GM12878 (cell line): ENCODE measurements around the gene PTPRN2. TPM values are rescaled to one million over a fixed set of nuclear protein-coding genes. Genes with fewer than 3 reads are reported as not detected.
"Not testable (repeated sequence)": the region's sequence is repeated elsewhere in the genome, so short reads cannot be mapped to it uniquely, and the experiment has no call there.

Experiments used
- ATAC-seq: fragments of 200-7000 bp; cut with Tn5 transposase; 3 replicates; pipeline ENCODE4 v1.9.1; 2020; ENCODE audit warnings: mild to moderate bottlenecking, moderate library complexity
- BruUV-seq: library from RNA; stranded (reverse); fragments of 400-500 nt; replicated peaks from 2 replicates; lab custom pipeline; 2021; lab: Mats Ljungman, UMichigan
- CTCF ChIA-PET: fragments of 300-600 bp; sonication (Branson Sonifier 250); formaldehyde crosslinking; extraction: SDS; loops from one replicate; lab custom pipeline; 2021; ENCODE audit warnings: inconsistent platforms; lab: Yijun Ruan, JAX
- POLR2A ChIA-PET: fragments of 350-600 bp; formaldehyde crosslinking; extraction: SDS; loops from one replicate; lab custom pipeline; 2021; ENCODE audit warnings: inconsistent platforms; lab: Charles Lee
- RAD21 ChIA-PET: fragments of 300-600 bp; sonication (Branson Sonifier 250); formaldehyde crosslinking; loops from one replicate; lab custom pipeline; 2023; ENCODE audit warnings: antibody characterized with exemption; ENCODE audit not compliant: unreplicated experiment; lab: Charles Lee
- SMC1A ChIA-PET: fragments of 300-600 bp; sonication (Branson Sonifier 250); formaldehyde crosslinking; loops from one replicate; lab custom pipeline; 2023; ENCODE audit not compliant: unreplicated experiment, uncharacterized antibody; lab: Charles Lee
- DNase-seq: peaks from one replicate; pipeline ENCODE4 v3.0.0-alpha.2; 2011; ENCODE audit warnings: low read depth, low spot score
- FAIRE-seq: peaks from 3 replicates; lab custom pipeline; 2011; peaks lifted over from hg19 to GRCh38; lab: Jason Lieb, UNC
- H2AFZ ChIP-seq: 2 replicates; pipeline ENCODE4 v1.6.0; 2011; ENCODE audit warnings: low read depth, low read length, control low read depth; ENCODE audit not compliant: control insufficient read depth
- H3K27ac ChIP-seq: 2 replicates; pipeline ENCODE4 v1.5.1; 2011; ENCODE audit warnings: control low read depth; ENCODE audit not compliant: control insufficient read depth, insufficient read depth
- H3K27me3 ChIP-seq, 2 experiments: replicated peaks in 1 of 2; 2 replicates each; pipeline versions ENCODE4 v1.6.0 to v1.6.1; 2011; ENCODE audit warnings: low read length in 1 of 2; ENCODE audit not compliant: control insufficient read depth in 2 of 2, insufficient read depth in 2 of 2
- H3K36me3 ChIP-seq, 2 experiments: 2 replicates each; pipeline ENCODE4 v1.5.1; 2011; ENCODE audit warnings: low read length in 1 of 2; ENCODE audit not compliant: control insufficient read depth in 2 of 2, insufficient read depth in 2 of 2
- H3K4me1 ChIP-seq: 2 replicates; pipeline ENCODE4 v1.6.1; 2011; ENCODE audit warnings: mild to moderate bottlenecking, low read length, moderate library complexity, mixed read lengths; ENCODE audit not compliant: control insufficient read depth, insufficient read depth
- H3K4me2 ChIP-seq: 2 replicates; pipeline ENCODE4 v1.6.0; 2011; ENCODE audit warnings: control low read depth; ENCODE audit not compliant: control insufficient read depth, insufficient read depth
- H3K4me3 ChIP-seq: fragments of 200-600 bp; sonication (generic); 2 replicates; pipeline ENCODE4 v1.5.1; 2016
- H3K79me2 ChIP-seq: 2 replicates; pipeline ENCODE4 v1.6.0; 2011; ENCODE audit warnings: low read length; ENCODE audit not compliant: control insufficient read depth, insufficient read depth
- H3K9ac ChIP-seq: 2 replicates; pipeline ENCODE4 v1.8.0; 2011; ENCODE audit warnings: low read length, control low read depth, mixed read lengths; ENCODE audit not compliant: control insufficient read depth, insufficient read depth
- H3K9me3 ChIP-seq: replicated peaks from 3 replicates; pipeline ENCODE4 v1.5.1; 2011; ENCODE audit warnings: mild to moderate bottlenecking, low read length; ENCODE audit not compliant: control insufficient read depth, insufficient read depth
- H4K20me1 ChIP-seq: 2 replicates; pipeline ENCODE4 v1.6.0; 2011; ENCODE audit not compliant: control insufficient read depth, insufficient read depth
- ATF3 ChIP-seq: IDR thresholded peaks from 2 replicates; pipeline ENCODE4 v1.6.1; 2011; ENCODE audit warnings: low read depth, mild to moderate bottlenecking, low read length, moderate library complexity, borderline replicate concordance; ENCODE audit errors: extremely low read depth
- CHD2 ChIP-seq: IDR thresholded peaks from 2 replicates; pipeline ENCODE4 v1.6.1; 2011; ENCODE audit warnings: low read depth, low read length, improper control_type of control experiment, borderline replicate concordance
- NFYB ChIP-seq: IDR thresholded peaks from 2 replicates; pipeline ENCODE4 v1.6.1; 2011; ENCODE audit warnings: low read depth, mild to moderate bottlenecking, low read length, improper control_type of control experiment, moderate library complexity; ENCODE audit not compliant: insufficient read depth
- RELA ChIP-seq: fragments of 450-650 bp; IDR thresholded peaks from 2 replicates; pipeline ENCODE4 v1.8.0; 2014; ENCODE audit warnings: borderline replicate concordance; ENCODE audit not compliant: partially characterized antibody
- WGBS: methylation state at CpG from one replicate; pipeline ENCODE4 v1.1.6; 2016; ENCODE audit warnings: low lambda C conversion rate; ENCODE audit not compliant: insufficient replicate concordance, insufficient coverage; ENCODE audit errors: missing lambda C conversion rate; 5-methylcytosine and 5-hydroxymethylcytosine counted together
- in situ Hi-C: fragments of 300-500 bp; cut with MboI; formaldehyde crosslinking; loops from 9 replicates; pipeline ENCODE4 v1.14.3; 2018; ENCODE audit warnings: mixed read lengths
- intact Hi-C: fragments of 100-400 bp; cut with micrococcal nuclease; formaldehyde crosslinking; loops from one replicate; pipeline ENCODE4 v1.14.2; 2022; ENCODE audit not compliant: unreplicated experiment
- polyA plus RNA-seq, 11 experiments: library from polyadenylated mRNA; depleted of rRNA in 4 of 11; unstranded in 6 of 11; stranded (reverse) in 5 of 11; fragments of >200 nt; fragmentation: Nextera tagmentation in 4 of 11; fragmentation: Illumina TruSeq in 1 of 11; extraction: Ambion mirVana in 4 of 11; extraction: Trizol in 1 of 11; gene quantifications; 1 replicate in 1 of 11; 2 replicates in 10 of 11; pipeline versions ENCODE4 v1.2.1 to v1.2.3, GENCODE V29; 2011 to 2016; ENCODE audit warnings: inconsistent platforms in 2 of 11, missing spikeins in 2 of 11, low read depth in 1 of 11
- total RNA-seq, 4 experiments: library from RNA; depleted of rRNA in 3 of 4; stranded (reverse); fragments of >200 nt in 3 of 4; fragmentation: Illumina TruSeq in 1 of 4; extraction: Trizol in 1 of 4; gene quantifications; 2 replicates each; pipeline versions ENCODE4 v1.2.1 to v1.2.3, GENCODE V29; 2013 to 2021
- TF ChIP-seq, protein P1 (sequence below): fragments of 450-650 bp; IDR thresholded peaks from 2 replicates; pipeline ENCODE4 v1.6.1; 2016; ENCODE audit warnings: mild to moderate bottlenecking

The PTPRN2 gene
- total and polyA plus RNA-seq, 10 of the 15 experiments (the other 5 are each of a cell fraction or from before 2014, with no cell fraction given) = 5.4 TPM; not detected in 9

DNA sequence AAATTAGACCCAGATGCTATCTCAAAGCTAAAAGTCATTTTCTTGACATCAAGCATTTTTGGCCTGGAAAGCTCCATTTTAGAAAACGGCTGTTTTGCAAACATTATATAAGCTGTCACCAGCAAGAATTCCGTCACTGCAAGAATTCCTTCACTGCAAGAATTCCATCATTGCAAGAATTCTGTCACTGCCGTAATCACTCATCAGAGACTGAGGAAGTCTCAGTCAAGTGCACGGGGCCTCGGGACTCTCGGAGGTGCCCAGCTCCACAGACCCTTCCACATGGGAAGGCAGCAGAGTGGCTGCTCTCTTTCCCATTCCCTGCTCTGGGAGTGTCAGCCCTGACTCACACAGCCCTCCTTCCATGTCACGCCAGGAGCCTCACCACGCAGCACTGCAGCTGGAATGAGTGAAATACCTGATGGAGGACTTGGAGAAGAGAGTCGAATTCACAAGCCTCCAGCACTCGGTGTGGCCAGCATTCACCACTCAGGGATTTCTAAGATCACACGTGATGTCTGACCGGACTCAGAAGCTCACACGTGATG is 168.3 kb downstream of the PTPRN2 start (continued):
- TF ChIP-seq, protein P1, sequence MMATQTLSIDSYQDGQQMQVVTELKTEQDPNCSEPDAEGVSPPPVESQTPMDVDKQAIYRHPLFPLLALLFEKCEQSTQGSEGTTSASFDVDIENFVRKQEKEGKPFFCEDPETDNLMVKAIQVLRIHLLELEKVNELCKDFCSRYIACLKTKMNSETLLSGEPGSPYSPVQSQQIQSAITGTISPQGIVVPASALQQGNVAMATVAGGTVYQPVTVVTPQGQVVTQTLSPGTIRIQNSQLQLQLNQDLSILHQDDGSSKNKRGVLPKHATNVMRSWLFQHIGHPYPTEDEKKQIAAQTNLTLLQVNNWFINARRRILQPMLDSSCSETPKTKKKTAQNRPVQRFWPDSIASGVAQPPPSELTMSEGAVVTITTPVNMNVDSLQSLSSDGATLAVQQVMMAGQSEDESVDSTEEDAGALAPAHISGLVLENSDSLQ = no peak
- TF ChIP-seq CHD2 = no peak
- no peak for TF ChIP-seq NFYB
- TF ChIP-seq RELA = no peak
- no peak for TF ChIP-seq ATF3

GRCh38 chr7:158418395-158418794 is 169.2 kb downstream of the PTPRN2 start:
- RAD21 ChIA-PET, H3K27me3 ChIP-seq, FAIRE-seq, BruUV-seq, H4K20me1 ChIP-seq, POLR2A ChIA-PET, CTCF ChIA-PET, H2AFZ ChIP-seq, H3K36me3 ChIP-seq, ATAC-seq, H3K4me3 ChIP-seq, H3K9ac ChIP-seq, H3K4me1 ChIP-seq, in situ Hi-C loops, H3K4me2 ChIP-seq, DNase-seq, H3K27ac ChIP-seq, H3K9me3 ChIP-seq, H3K79me2 ChIP-seq, intact Hi-C loops: not testable (repeated sequence)
- SMC1A ChIA-PET = interaction anchor here (1.5 kb wide), 1 partner anchor 11 kb away, joined by 3 read pairs; no protein-coding TSS in a partner anchor
- 61% methylated on average over 14 of the region's 14 CpGs for WGBS
